ENCODE results near the gene CCSER1. TPM values are rescaled to one million over a fixed set of nuclear protein-coding genes. Genes with fewer than 3 reads are reported as not detected.

CCSER1 gene
- polyA plus RNA-seq, 3 donors: 0.09 to 0.75 (median 0.13) TPM

DNA sequence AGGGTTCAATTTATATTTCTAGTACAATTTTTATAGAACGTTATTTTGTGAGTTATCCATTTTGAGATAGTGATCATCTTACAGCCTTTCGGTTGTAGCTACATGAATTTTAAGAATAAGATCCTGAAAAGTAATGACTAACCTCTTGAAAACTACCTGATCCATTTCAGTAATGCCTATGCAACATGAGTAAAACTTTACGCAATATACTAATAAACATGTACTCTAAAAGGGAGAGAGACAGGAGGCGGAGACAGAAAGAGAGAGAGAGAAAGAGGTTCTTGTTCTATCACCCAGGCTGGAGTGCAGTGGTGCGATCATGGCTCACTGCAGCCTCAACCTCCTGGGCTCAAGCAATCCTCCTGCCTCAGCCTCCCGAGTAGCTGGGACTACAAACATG lies 816.1 kb downstream of the CCSER1 start:
- H4K20me1 ChIP-seq (ENCODE audit: insufficient read depth, low read length): no peaks in the 10 kb centered on the region
- Mint-ChIP-seq H3K27ac (no peak overlapping the region), H3K4me3 (no peak overlapping the region), H3K27me3 (ENCODE audit: low read depth in 3 of 3) (no peaks in the 10 kb centered on the region), H3K4me1 (no peaks in the 10 kb centered on the region), H3K9me3 (peaks cover 0 to 3% (median 0%) of the 10 kb centered on the region in 7 donors), H3K36me3 (no peaks in the 10 kb centered on the region)
- no peak overlapping the region for H2AFZ ChIP-seq (ENCODE audit: insufficient read depth, low read depth, low read length, poor library complexity, severe bottlenecking)
- no peak for DNase-seq
- H3K27me3 ChIP-seq (ENCODE audit: control insufficient read depth in 2 of 2, insufficient read depth in 2 of 2, low read length in 2 of 2): no peaks in the 10 kb centered on the region
- no CpG with 5 or more reads among the region's 6 CpGs for WGBS (ENCODE audit: insufficient coverage)
- intact Hi-C loops (cut with micrococcal nuclease): no loop called here
- H3K4me1 ChIP-seq (ENCODE audit: control insufficient read depth in 1 of 2, insufficient read depth in 2 of 2, low read length in 2 of 2): no peaks in the 10 kb centered on the region
- H3K4me2 ChIP-seq (replicated peaks; ENCODE audit: extremely low read depth, low read length, poor library complexity, severe bottlenecking): no peak overlapping the region
- H3K9me3 ChIP-seq (replicated peaks in 1 of 2; ENCODE audit: control insufficient read depth in 1 of 2, insufficient read depth in 1 of 2, low read length in 2 of 2): no peaks in the 10 kb centered on the region
- TF ChIP-seq, protein P1, sequence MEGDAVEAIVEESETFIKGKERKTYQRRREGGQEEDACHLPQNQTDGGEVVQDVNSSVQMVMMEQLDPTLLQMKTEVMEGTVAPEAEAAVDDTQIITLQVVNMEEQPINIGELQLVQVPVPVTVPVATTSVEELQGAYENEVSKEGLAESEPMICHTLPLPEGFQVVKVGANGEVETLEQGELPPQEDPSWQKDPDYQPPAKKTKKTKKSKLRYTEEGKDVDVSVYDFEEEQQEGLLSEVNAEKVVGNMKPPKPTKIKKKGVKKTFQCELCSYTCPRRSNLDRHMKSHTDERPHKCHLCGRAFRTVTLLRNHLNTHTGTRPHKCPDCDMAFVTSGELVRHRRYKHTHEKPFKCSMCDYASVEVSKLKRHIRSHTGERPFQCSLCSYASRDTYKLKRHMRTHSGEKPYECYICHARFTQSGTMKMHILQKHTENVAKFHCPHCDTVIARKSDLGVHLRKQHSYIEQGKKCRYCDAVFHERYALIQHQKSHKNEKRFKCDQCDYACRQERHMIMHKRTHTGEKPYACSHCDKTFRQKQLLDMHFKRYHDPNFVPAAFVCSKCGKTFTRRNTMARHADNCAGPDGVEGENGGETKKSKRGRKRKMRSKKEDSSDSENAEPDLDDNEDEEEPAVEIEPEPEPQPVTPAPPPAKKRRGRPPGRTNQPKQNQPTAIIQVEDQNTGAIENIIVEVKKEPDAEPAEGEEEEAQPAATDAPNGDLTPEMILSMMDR (IDR thresholded peaks at IDR 0.05): no peak
- no peak overlapping the region for H3K9ac ChIP-seq (ENCODE audit: insufficient read depth, low read length, poor library complexity, severe bottlenecking)
- no peak overlapping the region for H3K27ac ChIP-seq (ENCODE audit: low read depth in 1 of 2, low read length in 2 of 2)
- no peaks in the 10 kb centered on the region for H3K36me3 ChIP-seq (replicated peaks in 1 of 2; ENCODE audit: control insufficient read depth in 1 of 2, insufficient read depth in 2 of 2, low read length in 2 of 2)
- H3K79me2 ChIP-seq (ENCODE audit: insufficient read depth, low read length): no peaks in the 10 kb centered on the region
- H3K4me3 ChIP-seq (replicated peaks in 1 of 3; ENCODE audit: low read depth in 2 of 3, low read length in 3 of 3): no peak overlapping the region

DNA sequence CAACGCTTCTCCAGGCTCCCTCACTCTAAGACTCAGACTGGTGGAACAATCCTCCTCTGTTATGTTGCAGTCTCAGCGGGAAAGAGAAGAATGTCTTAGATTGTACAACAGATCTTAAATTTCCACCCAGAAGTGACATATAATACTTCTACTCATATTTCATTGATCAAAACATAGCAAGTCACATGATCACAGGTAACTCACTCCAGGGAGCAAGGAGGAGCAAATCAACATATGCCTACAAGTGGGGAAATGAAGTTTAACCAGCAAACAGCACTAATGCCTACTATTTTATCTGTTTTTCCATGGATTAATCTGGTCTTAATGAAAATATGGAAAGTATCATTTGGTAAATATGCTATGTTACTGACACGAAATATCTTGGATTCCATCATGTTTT lies 819.8 kb downstream of the CCSER1 start:
- Histone ChIP-seq H3K4me2 (replicated peaks; ENCODE audit: extremely low read depth, low read length, poor library complexity, severe bottlenecking) (no peak overlapping the region), H3K4me3 (replicated peaks in 1 of 3; ENCODE audit: low read depth in 2 of 3, low read length in 3 of 3) (no peak overlapping the region), H3K36me3 (replicated peaks in 1 of 2; ENCODE audit: control insufficient read depth in 1 of 2, insufficient read depth in 2 of 2, low read length in 2 of 2) (no peaks in the 10 kb centered on the region), H3K4me1 (ENCODE audit: control insufficient read depth in 1 of 2, insufficient read depth in 2 of 2, low read length in 2 of 2) (no peaks in the 10 kb centered on the region), H3K9ac (ENCODE audit: insufficient read depth, low read length, poor library complexity, severe bottlenecking) (no peak overlapping the region), H4K20me1 (ENCODE audit: insufficient read depth, low read length) (no peaks in the 10 kb centered on the region), H3K9me3 (replicated peaks in 1 of 2; ENCODE audit: control insufficient read depth in 1 of 2, insufficient read depth in 1 of 2, low read length in 2 of 2) (no peaks in the 10 kb centered on the region), H3K27me3 (ENCODE audit: control insufficient read depth in 2 of 2, insufficient read depth in 2 of 2, low read length in 2 of 2) (no peaks in the 10 kb centered on the region), H3K79me2 (ENCODE audit: insufficient read depth, low read length) (no peaks in the 10 kb centered on the region), H2AFZ (ENCODE audit: insufficient read depth, low read depth, low read length, poor library complexity, severe bottlenecking) (no peak overlapping the region), H3K27ac (ENCODE audit: low read depth in 1 of 2, low read length in 2 of 2) (no peak overlapping the region)
- Mint-ChIP-seq H3K27me3 (ENCODE audit: low read depth in 3 of 3) (peaks cover 0 to 3% (median 0%) of the 10 kb centered on the region in 3 donors), H3K4me3 (no peak overlapping the region), H3K4me1 (no peaks in the 10 kb centered on the region), H3K27ac (no peak overlapping the region), H3K9me3 (peaks cover 0 to 3% (median 0%) of the 10 kb centered on the region in 7 donors), H3K36me3 (no peaks in the 10 kb centered on the region)
- intact Hi-C loops (cut with micrococcal nuclease): no loop called here
- DNase-seq: no peak
- TF ChIP-seq, protein P1 (IDR thresholded peaks at IDR 0.05): no peak
- WGBS (ENCODE audit: insufficient coverage): no CpG with 5 or more reads among the region's 3 CpGs

All from CD14-positive monocyte (primary cell).